OCI-M2 (cell line): ENCODE data around the gene MESD.

ENCODE experiments used
- DNase-seq: peaks from one replicate; lab custom pipeline; 2025; ENCODE audit not compliant: unreplicated experiment; lab: John Stamatoyannopoulos, UW

MESD gene

GRCh38 chr15:81015621-81016488 lies 26.2 kb upstream of the MESD start:
- no peak for DNase-seq

DNA sequence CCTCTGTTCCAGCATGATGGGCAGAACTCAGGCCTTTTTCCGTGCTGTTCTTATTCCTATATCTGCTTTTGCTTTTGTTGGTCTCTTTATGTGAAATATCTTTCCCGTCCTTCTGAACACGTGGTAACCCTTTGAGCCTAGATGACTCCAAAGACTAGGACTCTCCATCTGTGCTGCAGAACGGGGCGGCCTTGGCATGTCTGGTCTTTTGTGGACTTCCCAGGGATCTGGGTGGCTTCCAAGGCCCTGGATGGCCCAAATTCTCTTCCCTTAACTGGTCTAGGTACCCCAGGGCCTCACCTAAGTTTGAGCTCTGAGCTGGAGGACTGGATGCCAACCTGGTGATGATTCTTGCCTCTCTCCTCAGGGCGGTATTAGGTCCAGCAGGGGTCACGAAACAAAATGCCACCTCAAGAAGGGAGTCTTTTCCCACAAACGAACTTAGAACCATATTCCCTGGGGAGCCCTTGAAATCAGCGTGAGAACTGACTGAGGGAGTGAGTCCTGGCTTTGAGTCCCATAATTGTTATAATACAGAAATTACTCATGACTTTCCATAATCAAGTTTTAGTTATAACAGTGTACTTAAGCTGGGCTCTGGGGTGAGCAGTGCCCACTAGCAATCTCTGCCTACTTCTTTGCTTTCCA lies 25.0 kb upstream of the MESD start:
- DNase-seq: no peak

DNA sequence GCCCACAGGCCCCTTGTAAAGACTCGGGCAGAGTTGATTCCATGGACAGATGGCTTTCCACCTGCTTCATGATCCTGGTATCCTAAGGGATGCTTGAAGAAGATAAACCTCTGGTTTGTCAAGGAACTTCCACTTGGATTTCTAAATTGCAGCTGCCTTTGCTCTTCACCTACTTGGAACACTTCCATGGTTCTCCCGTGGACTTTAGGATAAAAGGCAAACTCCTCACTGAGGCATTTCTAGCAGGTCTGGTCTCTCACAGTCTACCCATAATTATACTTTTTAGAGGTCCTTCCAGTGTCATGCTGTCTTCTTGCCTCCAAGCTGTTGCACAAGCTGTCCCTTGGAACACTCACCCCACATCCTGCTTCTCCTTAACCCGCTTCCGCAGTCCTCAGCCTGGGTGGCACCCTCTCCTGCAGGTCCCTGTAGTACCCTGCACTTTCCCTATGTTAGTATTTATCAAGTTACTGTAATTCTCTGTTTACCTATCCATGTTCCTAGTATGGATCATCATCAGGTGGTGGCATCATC lies 23.8 kb upstream of the MESD start:
- DNase-seq: no peak

- no peak for DNase-seq
Measured at GRCh38 chr15:81012588-81012987, 23.0 kb upstream of the MESD start.

DNA sequence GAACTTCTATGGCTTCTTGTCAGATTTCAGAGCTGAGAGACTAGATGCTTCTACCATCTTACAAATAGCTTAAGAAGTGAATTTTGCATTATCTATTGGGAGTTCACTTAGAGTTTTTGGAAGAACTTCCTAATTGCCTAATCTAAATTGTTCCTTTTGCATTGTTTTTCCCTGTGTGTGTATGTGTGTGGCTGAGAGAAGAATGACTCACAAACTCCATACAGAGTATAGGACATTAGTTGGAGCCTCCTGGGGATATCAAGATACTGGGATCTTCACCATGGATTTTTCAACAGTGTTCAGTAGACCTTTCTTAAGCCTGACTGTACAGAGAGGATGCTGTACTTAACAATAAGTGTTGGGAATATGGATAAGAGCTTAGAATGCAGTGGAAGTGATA lies 22.0 kb upstream of the MESD start:
- no peak for DNase-seq

GRCh38 chr15:81010086-81010485 lies 20.5 kb upstream of the MESD start:
- DNase-seq: no peak

DNA sequence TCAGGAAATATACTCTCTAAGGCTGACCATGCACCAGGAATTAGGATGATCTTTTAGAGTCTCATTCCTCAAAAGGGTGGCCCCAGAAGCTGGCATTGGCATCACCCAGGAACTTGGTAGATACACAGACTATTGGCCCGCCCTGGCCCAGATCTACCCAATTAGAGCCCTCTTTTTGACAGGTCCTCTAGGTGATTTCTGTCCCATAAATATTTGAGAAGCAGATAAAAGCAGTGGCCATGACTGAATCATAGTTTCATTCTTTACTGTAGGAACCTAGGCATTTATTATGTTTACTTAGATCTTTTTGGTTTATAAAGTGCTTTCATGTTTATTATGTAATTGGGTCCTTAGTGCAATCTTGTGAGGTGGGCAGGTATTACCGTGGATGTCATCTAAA lies 18.7 kb upstream of the MESD start:
- DNase-seq: no peak

DNA sequence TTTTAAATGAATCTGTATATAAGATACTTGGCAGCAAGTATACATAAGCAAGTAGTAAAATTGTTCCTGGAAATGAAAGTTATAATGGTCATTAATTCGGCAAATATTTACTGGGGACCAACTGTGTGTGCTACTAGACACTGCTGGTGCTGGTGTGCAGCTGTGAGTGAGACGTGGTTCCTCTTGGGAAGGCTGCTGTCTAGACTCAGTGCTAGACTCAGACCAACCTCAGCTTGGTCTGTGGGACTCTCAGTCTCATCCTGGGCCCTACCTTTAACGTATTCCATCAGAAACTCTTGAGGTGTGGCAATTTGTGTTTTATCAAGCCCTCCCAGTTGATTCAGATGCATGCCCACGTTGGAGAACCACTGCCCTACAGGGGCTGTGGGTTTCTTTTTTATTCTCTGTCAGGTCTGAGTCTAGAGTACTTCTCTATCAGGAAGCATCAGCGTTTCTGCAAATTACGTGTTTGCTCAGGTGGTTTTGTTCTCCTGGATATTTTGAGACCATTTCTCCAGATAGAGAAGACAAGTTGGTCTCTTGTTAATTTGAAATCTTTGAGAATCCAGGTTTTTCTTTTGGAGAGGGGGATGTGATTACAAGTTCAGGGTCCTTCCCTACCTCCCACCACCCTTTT lies 17.9 kb upstream of the MESD start:
- DNase-seq: no peak

GRCh38 chr15:81006124-81006523 lies 16.5 kb upstream of the MESD start:
- no peak for DNase-seq

DNA sequence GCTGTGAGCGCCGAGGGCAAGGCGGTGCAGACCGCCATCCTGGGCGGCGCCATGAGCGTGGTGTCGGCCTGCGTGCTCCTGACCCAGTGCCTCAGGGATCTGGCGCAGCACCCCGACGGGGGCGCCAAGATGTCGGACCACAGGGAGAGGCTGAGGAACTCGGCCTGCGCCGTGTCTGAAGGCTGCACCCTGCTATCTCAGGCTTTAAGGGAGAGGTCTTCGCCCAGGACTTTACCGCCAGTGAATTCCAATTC lies 13.4 kb upstream of the MESD start:
- no peak for DNase-seq

GRCh38 chr15:81002331-81003096 lies 12.9 kb upstream of the MESD start:
- DNase-seq: no peak

DNA sequence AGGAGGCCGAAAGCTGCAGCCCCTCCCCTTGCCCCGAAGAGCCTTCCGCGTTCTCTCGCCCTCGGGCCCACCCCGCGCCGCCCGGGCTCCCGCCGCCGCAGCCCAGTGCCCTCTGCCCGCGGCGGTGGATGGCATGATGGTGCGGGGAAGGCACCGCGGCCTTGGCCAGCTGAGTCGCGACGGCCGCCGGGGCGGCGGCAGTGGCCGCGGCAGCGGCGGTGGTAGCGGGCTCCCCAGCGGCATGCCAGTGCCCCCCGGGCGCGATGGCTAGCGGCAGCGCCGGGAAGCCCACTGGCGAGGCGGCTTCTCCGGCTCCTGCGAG lies 12.4 kb upstream of the MESD start:
- DNase-seq: no peak

- DNase-seq: no peak
Measured at GRCh38 chr15:81001152-81002008, 11.8 kb upstream of the MESD start.

DNA sequence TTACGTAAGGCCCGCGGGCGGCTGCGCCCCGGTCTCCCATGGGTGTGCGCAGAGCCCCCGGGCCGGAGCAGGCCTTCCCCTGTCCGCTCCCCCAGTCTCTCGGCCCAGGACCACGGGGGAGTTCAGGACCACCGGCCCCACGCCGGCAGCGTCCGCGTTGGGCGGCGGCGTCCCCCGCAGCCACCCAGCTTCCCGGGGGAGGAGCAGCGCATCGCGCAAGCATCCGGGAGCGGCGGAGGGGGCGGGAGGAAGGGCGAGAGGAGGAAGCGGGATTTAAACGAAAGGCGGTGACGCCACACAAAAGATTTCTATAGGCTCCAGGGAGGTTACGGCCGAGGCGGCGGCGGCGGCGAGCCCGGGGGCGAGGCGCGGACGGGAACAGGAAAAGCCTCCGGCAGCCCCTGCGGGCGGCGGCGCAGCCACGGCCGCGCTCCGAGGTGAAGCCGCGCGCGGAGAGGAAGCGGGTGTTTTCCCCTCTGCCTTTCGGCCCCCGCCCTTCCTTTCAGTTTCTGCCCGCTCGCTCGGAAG lies 11.1 kb upstream of the MESD start, which contains the start of gene TLNRD1:
Gene TLNRD1 (plus strand): TSS at position 300 of the 528 bp plus-strand sequence. CDS start 1,349 bp downstream, outside the sequence.
- DNase-seq: no peak

DNA sequence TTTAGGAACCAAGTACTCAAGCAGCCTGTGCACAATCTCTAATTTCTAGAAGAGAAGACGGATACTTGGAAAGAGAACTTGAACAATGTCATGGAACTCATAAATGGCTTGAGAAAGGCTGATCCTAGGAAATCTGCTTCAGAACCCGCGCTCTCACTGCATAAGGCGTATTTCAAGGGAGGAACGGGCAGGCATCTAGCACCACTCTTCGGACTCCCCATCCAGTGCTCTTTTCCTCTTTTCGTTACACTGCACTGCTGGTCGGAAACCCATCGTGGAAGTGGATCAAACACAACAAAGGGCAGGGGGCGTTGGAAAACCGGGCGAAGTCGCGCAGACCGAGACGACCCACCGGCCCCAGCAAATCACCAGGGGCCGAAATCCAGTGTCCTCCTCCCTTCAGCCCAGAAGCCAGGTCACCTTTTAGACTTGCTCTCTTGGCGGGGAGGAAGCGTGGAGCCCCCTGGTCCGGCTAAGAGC lies 10.6 kb upstream of the MESD start:
- no peak for DNase-seq

GRCh38 chr15:80999623-81000036 lies 10.0 kb upstream of the MESD start:
- no peak for DNase-seq

DNA sequence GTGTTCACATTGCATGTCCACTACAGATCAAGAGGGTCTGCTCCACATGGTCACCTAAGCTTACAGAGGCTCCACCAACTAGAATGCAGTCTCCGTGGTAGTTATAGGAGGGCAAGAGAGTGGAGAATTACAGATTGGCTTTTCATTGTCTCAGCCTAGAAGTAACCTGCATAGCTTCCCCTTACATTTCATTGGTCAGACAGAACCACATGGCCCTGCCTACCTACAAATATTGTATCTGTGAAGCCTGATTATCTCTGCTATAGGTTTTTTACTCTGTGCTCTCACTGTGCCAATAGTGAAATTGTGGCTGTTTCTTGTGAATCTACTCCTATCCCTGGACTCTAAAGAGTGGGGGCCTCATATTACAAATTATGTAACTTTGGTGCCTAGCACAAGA lies 8.6 kb upstream of the MESD start:
- no peak for DNase-seq

- DNase-seq: no peak
Measured at GRCh38 chr15:80997692-80998091, 8.1 kb upstream of the MESD start.

GRCh38 chr15:80996247-80996646 lies 6.6 kb upstream of the MESD start:
- no peak for DNase-seq

- DNase-seq: no peak
Measured at GRCh38 chr15:80992441-80992840, 2.8 kb upstream of the MESD start.
